Right kidney (tissue), 1 donor: ENCODE measurements around the gene SAMD4A.

Experiments used
- DNase-seq: peaks from one replicate; pipeline ENCODE4 v3.0.0-alpha.2; 2016

Gene SAMD4A

DNA sequence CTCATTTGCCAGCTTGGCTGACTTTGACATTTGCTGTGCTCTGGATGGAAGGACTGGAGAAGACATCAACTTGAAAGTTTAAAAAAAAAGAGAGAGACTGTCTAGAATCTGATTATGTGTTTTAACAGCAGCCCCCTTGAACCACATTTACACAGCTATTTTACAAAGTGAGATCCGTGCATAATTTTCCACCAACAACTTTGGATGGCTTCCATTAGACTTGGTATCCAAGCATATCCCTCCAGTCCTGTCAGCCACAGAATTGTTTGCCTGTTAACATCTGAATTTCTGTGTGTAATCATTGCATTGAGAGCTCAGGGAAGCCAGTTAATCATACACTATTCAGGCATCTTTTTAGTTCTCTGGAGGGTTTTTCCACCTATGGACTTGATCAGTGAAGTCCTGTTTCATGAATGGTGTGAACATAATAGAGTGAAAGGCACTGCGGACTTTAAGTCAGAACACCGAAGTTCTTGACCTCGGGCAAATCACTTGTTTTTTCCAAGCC is 93.7 kb downstream of the SAMD4A start:
- DNase-seq: no peak

DNA sequence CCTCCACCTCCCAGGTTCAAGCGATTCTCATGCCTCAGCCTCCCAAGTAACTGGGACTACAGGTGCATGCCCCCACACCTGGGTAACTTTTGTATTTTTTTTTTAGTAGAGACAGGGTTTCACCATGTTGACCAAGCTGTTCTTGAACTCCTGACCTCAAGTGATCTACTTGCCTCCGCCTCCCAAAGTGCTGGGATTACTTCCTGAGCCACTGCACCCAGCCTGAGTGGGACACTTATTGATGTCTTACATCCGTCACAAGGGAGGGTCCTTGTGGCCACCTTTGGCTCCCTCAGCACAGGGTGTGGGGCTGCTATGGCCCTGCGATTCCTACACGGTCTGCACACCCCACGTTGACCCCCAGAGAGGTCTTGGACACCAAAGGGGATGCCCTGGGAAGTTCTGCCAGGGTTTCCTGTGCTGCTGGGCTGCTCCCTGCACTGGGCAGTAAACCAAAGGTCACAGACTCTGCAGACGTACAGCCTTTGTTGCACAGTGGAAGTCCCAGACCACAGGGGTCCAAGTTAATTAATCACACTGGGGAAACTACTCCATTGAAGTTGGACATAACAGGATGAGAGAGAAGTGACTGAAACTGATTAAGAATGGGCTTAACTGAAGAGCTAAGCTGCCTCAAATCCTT is 95.7 kb downstream of the SAMD4A start:
- DNase-seq: no peak

GRCh38 chr14:54664961-54665360 is 98.0 kb downstream of the SAMD4A start:
- DNase-seq: no peak

GRCh38 chr14:54665946-54666345 is 99.0 kb downstream of the SAMD4A start:
- DNase-seq: no peak

DNA sequence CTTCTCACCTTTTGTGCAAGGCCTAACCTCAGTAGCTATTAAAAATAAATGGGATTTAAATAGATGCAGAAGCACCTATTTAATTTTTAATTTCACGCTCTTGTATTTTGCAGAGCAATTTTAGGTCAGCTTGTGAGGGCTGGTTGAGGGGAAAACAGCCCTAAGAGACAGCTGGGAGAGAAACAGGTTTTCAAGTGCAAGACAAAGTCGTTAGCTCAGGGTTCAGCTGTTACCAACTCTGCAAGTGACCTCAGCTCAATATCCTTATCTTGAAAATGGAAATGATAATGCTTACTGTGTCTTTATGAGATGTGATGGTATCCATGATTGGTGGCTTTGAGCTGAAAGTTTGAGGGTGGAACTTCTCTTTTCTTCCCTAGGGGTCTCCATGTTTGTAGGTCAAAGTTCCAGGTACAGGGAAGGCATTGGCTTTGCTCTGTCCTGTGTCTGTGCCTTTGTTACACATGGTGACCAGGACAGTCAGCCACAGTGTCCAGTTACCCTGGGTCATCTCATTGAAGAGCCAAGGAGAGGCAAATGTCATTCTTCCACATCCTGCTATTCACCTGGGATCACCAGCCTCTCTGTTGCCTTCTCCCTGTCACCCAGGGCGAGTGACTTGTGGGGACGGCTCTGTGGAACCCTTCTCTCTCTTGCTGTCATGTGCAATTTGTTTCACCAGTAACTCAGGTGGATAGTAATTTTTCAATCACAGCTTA is 100.3 kb downstream of the SAMD4A start:
- no peak for DNase-seq

DNA sequence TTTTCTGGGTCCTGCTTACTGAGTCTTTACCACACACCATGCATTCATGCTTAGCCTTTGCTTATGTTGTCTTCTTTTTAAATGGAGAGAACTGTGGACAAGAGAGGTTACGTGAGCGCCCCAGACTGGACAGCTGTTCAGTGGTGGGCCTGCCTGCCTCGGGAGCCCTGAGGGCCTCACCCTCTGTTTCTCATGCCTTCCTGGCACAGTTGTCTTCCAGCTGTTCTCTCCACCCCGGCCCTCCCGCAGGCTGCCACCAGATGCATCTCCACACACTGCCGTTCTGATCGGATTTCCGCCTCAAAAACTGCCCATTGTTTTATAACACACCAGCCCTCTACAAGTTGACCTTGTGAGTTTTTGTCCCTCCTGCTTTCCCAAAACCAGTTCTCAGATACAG is 100.8 kb downstream of the SAMD4A start:
- no peak for DNase-seq

DNA sequence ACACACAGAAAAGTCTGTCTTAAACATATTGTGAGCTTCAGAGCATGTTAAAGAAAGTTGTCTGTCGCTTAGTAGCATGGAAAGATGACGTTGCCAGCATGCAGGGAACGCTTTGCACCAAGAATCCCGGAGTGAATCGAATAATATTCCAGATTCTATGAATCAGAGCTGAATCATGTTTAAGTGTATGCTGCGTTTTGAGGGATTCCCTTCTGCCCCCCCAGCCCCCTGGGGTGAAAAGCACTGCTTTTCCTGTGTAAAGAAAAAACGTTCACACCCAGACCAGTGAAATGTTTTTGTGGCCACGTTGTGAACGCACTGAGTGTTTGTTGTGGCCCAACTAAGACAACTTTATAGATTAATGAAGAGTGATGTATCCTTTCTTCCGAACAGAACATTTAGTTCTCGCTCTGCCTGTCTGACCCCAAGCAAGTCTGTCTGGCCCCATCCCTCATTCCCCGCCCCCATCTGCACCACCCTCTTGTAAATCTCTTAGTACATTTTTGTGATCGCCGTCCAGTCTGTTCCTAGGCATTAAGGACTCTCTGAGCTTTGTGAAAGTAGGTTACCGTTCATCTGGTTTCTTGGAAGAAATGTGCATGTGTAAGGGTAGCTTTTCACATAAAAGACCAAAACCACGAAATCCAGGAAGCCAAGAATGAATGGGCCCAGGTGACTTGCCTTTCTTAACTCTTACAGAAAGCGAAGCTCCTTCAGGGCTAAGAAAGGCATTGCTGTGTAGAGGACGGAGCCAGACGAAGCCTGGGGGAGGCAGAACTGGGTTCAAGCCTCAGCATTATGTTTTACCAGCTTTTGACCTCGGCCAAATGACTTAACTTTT is 103.0 kb downstream of the SAMD4A start:
- DNase-seq: no peak

GRCh38 chr14:54671537-54671936 is 104.6 kb downstream of the SAMD4A start:
- DNase-seq: no peak

GRCh38 chr14:54672181-54672580 is 105.3 kb downstream of the SAMD4A start:
- no peak for DNase-seq

DNA sequence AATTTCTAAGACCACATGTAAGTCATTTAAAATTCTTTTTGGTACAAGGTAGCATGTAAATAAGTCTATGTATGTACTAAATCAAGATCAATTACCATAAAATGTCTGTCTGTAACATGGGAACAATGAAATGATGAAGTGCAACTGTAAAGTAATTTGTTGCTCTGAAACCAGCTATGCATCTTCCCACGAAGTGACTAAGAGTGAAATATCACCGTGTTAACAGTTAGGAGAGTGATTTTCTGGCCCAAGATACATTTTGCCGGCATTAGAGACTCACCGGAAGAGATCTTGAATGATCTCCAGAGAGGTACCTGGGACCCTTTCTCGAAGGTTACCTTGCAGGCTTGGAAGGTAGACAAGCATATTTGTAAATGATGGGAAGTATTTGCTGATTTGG is 105.8 kb downstream of the SAMD4A start:
- no peak for DNase-seq

- DNase-seq: no peak
Measured at GRCh38 chr14:54673193-54674045, 106.5 kb downstream of the SAMD4A start.

GRCh38 chr14:54674046-54674741 is 107.3 kb downstream of the SAMD4A start:
- no peak for DNase-seq

DNA sequence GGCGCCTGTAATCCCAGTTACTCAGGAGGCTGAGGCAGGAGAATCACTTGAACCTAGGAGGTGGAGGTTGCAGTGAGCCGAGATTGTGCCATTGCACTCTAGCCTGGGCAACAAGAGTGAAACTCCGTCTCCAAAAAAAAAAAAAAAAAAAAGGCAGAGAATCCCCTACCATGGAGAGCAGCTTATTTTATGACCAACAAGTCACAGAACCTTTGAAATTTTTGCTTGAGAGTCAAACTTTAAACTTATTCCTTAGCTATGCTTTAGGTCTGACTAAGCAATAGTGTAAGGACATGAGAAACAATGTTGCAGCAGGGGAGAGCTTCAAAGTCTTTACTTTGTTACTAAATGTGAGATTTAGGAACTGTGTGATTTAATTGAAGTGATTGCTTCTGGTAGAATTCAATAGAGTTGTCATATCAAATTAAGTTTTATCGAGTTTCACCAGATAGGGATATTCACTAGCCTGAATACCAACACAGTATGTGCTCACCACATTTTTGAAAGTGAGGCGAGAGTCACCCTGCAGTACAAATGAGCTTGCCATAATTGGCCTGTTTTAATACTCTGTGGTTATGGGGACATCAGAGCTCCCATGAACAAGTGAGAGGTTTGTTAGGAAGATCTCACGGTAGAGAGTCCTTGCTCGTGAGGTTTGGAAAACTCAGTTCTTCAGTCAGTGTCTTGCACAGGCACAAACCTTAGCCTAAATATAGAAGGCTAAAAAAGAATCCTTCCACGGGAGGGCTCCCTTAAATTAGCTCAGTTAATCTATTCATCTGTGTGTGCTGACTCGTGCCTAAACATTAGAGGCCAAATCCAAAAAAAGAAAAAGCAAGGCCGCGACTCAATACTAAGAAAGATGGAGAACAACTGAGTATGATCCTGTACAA is 108.6 kb downstream of the SAMD4A start:
- DNase-seq: no peak

DNA sequence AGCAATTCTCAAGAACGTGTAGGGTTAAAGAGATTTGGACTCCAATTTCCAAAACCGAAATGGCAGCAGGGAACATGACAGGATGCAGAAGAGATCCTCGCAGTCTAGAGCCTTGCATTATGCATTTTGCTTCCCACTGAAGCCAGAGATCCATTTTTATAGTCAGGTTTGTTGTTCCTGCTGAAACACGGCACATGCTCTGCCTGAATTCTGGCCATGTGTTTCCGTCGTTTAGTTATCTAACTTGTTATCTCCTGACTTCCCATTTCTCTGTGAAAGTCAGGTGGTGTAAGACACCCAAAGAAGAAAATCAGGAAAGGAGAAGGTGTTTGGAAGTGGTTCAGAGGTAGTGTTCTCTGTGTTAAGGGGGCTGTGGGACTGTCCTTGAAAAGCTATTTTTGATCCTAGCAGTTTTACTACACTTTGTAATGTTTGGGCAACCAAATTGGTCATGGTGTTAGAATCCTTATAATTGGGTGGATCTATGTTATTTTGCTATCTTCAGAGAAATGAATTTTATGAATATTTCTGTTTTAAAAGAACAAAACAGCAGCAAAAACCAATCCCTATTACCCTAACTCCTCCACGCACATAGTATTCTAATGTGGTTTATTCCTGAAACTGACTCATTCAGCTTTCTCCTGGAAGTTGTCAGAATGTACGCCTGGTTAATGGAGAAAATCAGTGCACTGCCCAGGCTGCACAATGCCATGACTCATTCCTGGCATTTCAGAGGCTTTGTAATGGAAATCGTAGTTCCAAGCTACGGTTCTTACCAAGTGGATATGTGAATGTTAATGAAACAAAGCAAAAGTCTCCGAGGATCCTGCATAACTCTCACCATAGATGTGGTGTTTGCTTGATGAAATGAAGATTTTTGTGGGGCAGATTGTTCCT is 110.1 kb downstream of the SAMD4A start:
- no peak for DNase-seq

DNA sequence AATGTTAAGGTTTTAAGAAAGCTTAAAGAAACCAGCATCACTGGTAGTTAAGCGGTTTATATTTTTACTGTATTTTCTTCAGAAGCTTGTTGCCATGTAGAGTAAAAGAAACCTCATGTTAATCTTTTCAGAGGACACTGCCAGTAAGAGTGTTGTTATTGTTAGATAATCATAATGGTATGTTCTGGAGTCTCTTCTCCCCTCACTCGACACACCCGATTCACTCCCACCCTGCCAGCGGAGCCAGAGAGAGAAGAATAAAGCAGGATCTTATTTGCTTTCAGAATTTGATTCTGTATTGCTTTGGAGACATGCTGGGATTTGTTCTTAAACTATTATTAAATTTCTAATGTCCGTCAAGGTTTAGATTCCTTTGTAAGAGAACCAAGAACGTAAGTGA is 113.7 kb downstream of the SAMD4A start:
- no peak for DNase-seq

DNA sequence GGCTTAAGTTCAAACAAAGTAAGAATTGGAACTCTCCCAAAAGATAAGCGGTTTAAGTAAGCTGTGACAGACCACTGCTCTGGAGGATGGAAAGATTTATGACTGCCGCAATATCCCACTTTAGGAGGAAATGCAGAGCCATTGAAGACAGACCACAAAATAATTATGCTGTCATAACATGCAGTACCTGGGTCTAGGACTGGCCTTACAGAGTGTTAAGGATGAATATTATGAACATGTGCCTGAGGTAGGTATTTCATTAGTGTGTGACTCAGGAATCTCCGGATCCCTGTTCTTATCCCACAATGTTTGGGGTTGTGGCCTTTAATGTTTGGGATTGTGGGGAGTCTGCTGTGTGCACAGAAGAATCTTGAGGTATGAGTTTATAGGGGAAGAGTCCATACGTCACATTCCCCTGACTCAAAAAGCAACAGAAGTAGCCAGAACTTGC is 114.9 kb downstream of the SAMD4A start:
- DNase-seq: no peak

DNA sequence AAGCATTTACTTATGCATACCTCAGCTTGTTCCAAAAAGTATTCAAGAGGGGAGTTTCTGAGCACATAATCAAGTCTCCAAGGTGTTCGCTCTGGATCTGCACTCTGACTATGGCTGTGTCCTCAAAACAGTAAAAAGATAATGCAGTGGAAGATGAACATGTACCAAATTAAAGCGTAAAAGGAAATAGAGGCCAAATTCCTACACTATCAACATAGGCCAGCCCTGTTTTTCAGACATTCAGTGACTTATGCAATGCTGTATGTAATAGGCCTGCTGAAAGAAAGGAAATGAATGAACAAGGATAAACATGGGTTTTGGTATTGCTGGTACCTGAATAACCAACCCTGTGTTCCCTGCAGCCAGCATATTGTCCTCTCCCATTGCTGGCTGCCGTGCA is 115.7 kb downstream of the SAMD4A start:
- no peak for DNase-seq

DNA sequence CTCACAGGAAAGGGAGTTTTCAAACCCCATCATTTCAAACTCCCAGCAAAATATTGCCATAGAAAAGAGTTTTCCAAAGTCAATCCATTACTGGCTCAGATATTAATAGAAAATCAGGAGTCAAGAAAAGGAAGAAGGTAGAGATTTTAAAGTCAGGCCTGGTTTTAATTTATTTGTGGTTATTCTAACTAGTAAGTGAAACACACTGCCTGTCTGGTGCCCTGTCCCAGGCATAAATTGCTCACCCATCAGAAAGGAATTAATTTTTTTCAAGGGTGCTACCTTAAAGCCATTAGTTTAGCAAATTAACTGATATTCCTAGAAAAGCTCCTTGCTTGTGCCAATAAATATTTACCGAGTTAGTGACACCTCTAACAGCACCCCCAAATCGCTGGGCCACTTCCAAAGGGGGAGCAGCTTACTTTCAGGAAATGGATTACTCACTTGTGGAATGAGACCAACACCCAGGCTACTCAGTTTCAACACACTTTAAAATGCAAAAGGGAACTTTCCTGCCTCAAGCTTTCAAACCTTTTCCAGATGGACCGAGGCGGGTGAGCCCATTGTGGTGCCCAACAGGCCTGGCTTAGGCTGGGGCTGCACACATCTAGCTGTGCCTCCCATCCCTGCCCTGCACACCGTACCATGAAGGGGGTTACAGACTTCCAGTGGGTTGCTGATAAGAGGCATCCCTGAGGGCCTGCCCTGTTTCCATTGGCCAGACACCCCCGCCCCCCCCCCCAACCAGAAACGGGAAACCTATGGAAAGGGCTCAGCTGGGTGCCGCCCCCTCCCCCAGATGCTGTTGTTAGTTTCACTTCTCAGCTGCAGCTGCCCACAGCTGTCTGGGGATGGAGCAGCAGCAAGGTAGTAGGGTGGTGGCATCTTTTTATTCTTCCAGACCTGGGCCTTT is 117.2 kb downstream of the SAMD4A start:
- no peak for DNase-seq
